Right atrium auricular region (tissue), 2 donors: ENCODE measurements around the gene ARHGAP42. TPM values are rescaled to one million over a fixed set of nuclear protein-coding genes. Genes with fewer than 3 reads are reported as not detected.

Experiments
- DNase-seq: peaks from one replicate; pipeline ENCODE4 v3.0.0-alpha.2; 2019; ENCODE audit warnings: low spot score
- H3K27ac ChIP-seq, 2 donors: fragments of 200-600 bp; sonication (generic); 1 replicate in 1 of 2; 2 replicates in 1 of 2; pipeline ENCODE4 v1.5.1; 2016 to 2019
- H3K27me3 ChIP-seq, 2 donors: fragments of 200-600 bp; sonication (generic); one replicate each; pipeline versions ENCODE4 v1.5.1 to v1.6.0; 2017 to 2019
- H3K36me3 ChIP-seq: fragments of 200-600 bp; sonication (generic); one replicate; pipeline ENCODE4 v1.5.1; 2016
- H3K4me1 ChIP-seq, 2 donors: fragments of 200-600 bp; sonication (generic); one replicate each; pipeline versions ENCODE4 v1.5.1 to v1.6.0; 2017 to 2019
- H3K4me3 ChIP-seq, 2 donors: fragments of 200-600 bp; sonication (generic); 1 replicate in 1 of 2; 2 replicates in 1 of 2; pipeline ENCODE4 v1.5.1; 2017 to 2019; ENCODE audit warnings: mild to moderate bottlenecking in 1 of 2, moderate library complexity in 1 of 2
- H3K9me3 ChIP-seq, 2 donors: fragments of 200-600 bp; sonication (generic); one replicate each; pipeline ENCODE4 v1.5.1; 2019
- CTCF ChIP-seq, 2 donors: fragments of 200-600 bp; sonication (generic); IDR thresholded peaks; one replicate each; pipeline ENCODE4 v1.5.1; 2019; ENCODE audit warnings: antibody characterized with exemption in 2 of 2
- total RNA-seq, 2 donors: library from RNA; depleted of rRNA; stranded (reverse); fragments of >200 nt; gene quantifications; one replicate each; pipeline ENCODE4 v1.1.0, GENCODE V29; 2016

The ARHGAP42 gene
- total RNA-seq, 2 donors from 2014 or later, result 6.1 to 12.1 TPM

- Histone ChIP-seq H3K4me3 (no peak overlapping the region), H3K9me3 (no peaks in the 10 kb centered on the region), H3K4me1 (peaks cover 0 to 10% of the 10 kb centered on the region in 2 donors), H3K27me3 (no peaks in the 10 kb centered on the region), H3K27ac (no peak overlapping the region), H3K36me3 (no peaks in the 10 kb centered on the region)
- TF ChIP-seq CTCF (IDR thresholded peaks at IDR 0.05), result no peak
- DNase-seq, result no peak
Observed at GRCh38 chr11:100865443-100866065, 178.5 kb downstream of the ARHGAP42 start.

- Histone ChIP-seq H3K9me3 (no peaks in the 10 kb centered on the region), H3K4me3 (no peak overlapping the region), H3K36me3 (no peaks in the 10 kb centered on the region), H3K27ac (no peak overlapping the region), H3K4me1 (peaks cover 0 to 10% of the 10 kb centered on the region in 2 donors), H3K27me3 (no peaks in the 10 kb centered on the region)
- TF ChIP-seq CTCF (IDR thresholded peaks at IDR 0.05), result no peak
- no peak for DNase-seq
Observed at GRCh38 chr11:100866453-100866852, 179.4 kb downstream of the ARHGAP42 start.

- H3K4me3 ChIP-seq, result no peak overlapping the region
- no peak for TF ChIP-seq CTCF (IDR thresholded peaks at IDR 0.05)
- H3K36me3 ChIP-seq, result no peaks in the 10 kb centered on the region
- no peaks in the 10 kb centered on the region for H3K9me3 ChIP-seq
- peaks cover 0 to 10% of the 10 kb centered on the region in 2 donors for H3K4me1 ChIP-seq
- H3K27ac ChIP-seq, result no peak overlapping the region
- no peaks in the 10 kb centered on the region for H3K27me3 ChIP-seq
- DNase-seq, result no peak
Observed at GRCh38 chr11:100867606-100868005, 180.5 kb downstream of the ARHGAP42 start.

GRCh38 chr11:100869328-100869727, 182.2 kb downstream of the ARHGAP42 start:
- TF ChIP-seq CTCF (IDR thresholded peaks at IDR 0.05), result no peak
- no peak for DNase-seq
- no peak overlapping the region for H3K27ac ChIP-seq

GRCh38 chr11:100870138-100870537, 183.1 kb downstream of the ARHGAP42 start:
- no peak overlapping the region for H3K4me3 ChIP-seq
- no peaks in the 10 kb centered on the region for H3K4me1 ChIP-seq
- no peaks in the 10 kb centered on the region for H3K9me3 ChIP-seq
- TF ChIP-seq CTCF (IDR thresholded peaks at IDR 0.05), result no peak
- H3K27ac ChIP-seq, result no peak overlapping the region
- no peak for DNase-seq
- H3K36me3 ChIP-seq, result no peaks in the 10 kb centered on the region
- H3K27me3 ChIP-seq, result no peaks in the 10 kb centered on the region

More at GRCh38 chr11:100869328-100869727, 182.2 kb downstream of the ARHGAP42 start:
- H3K4me1 ChIP-seq, result no peaks in the 10 kb centered on the region
- H3K4me3 ChIP-seq, result no peak overlapping the region
- H3K9me3 ChIP-seq, result no peaks in the 10 kb centered on the region
- H3K36me3 ChIP-seq, result no peaks in the 10 kb centered on the region
- H3K27me3 ChIP-seq, result no peaks in the 10 kb centered on the region
